Left lung (tissue), 10 donors: ENCODE measurements around the gene TMEM106B. TPM values are rescaled to one million over a fixed set of nuclear protein-coding genes. Genes with fewer than 3 reads are reported as not detected.
A peak's percentile ranks its signal among the peaks of the same experiment; 100 is the strongest.

ENCODE experiments used
- ATAC-seq: fragments of 200-7000 bp; cut with Tn5 transposase; one replicate; pipeline ENCODE4 v1.9.1; 2020; ENCODE audit warnings: moderate library complexity
- DNase-seq, 4 donors: peaks; one replicate each; pipeline ENCODE4 v3.0.0-alpha.2; 2013 to 2020
- H3K27ac ChIP-seq, 2 donors: fragments of 200-600 bp; sonication (generic) in 1 of 2; one replicate each; pipeline versions ENCODE4 v1.5.0 to v1.8.0; 2020 to 2021
- H3K27me3 ChIP-seq, 2 donors: fragments of 200-600 bp; sonication (generic) in 1 of 2; one replicate each; pipeline versions ENCODE4 v1.5.0 to v1.8.0; 2020 to 2021
- H3K36me3 ChIP-seq, 2 donors: fragments of 200-600 bp; sonication (generic) in 1 of 2; one replicate each; pipeline versions ENCODE4 v1.5.0 to v1.8.0; 2020 to 2021
- H3K4me1 ChIP-seq, 2 donors: fragments of 200-600 bp; one replicate each; pipeline ENCODE4 v1.8.0; 2021
- H3K4me3 ChIP-seq, 2 donors: fragments of 200-600 bp; sonication (generic) in 1 of 2; one replicate each; pipeline versions ENCODE4 v1.5.0 to v1.8.0; 2020 to 2021; ENCODE audit warnings: mild to moderate bottlenecking in 1 of 2
- H3K9me3 ChIP-seq, 2 donors: fragments of 200-600 bp; sonication (generic) in 1 of 2; one replicate each; pipeline versions ENCODE4 v1.5.0 to v1.8.0; 2020 to 2021
- CTCF ChIP-seq, 2 donors: fragments of 200-600 bp; sonication (generic) in 1 of 2; IDR thresholded peaks; one replicate each; pipeline versions ENCODE4 v1.5.0 to v1.8.0; 2021; ENCODE audit warnings: antibody characterized with exemption in 2 of 2
- intact Hi-C, 2 donors: fragments of 100-400 bp; cut with DNase I; formaldehyde crosslinking; loops; one replicate each; pipeline versions ENCODE4 v1.11.2 to v1.14.2; 2022
- polyA plus RNA-seq, 6 donors: library from polyadenylated mRNA; unstranded; fragments of 120-200 nt; gene quantifications; one replicate each; pipeline ENCODE4 v1.2.1, GENCODE V29; 2013; ENCODE audit not compliant: insufficient read length in 6 of 6
- total RNA-seq, 2 donors: library from RNA; stranded (reverse); fragmentation: NEBNext Ultra II Directional; extraction: Animal tissue kit (Norgen Biotek cat#: 25700); gene quantifications; one replicate each; pipeline ENCODE4 v1.2.1, GENCODE V29; 2021
- donor health status: DM: no; HTN: yes; CAD: no.
- donor health status: DM: no; HTN: no; CAD: no.

The TMEM106B gene
- total and polyA plus RNA-seq, 8 donors = 43.3 to 78.7 (median 69.6) TPM

GRCh38 chr7:12226756-12227155 is 15.7 kb downstream of the TMEM106B start:
- Histone ChIP-seq H3K4me3 (no peak overlapping the region), H3K27me3 (no peaks in the 10 kb centered on the region), H3K9me3 (no peaks in the 10 kb centered on the region), H3K4me1 (no peaks in the 10 kb centered on the region), H3K36me3 (peaks cover 0 to 31% of the 10 kb centered on the region in 2 donors), H3K27ac (no peak overlapping the region)
- DNase-seq (peak in 2 of 4 donors; percentile 24 to 42), ATAC-seq (no peak)
- intact Hi-C loops = no loop called here
- TF ChIP-seq CTCF (IDR thresholded peaks at IDR 0.05) = no peak

GRCh38 chr7:12228024-12228423 is 16.9 kb downstream of the TMEM106B start:
- Histone ChIP-seq H3K4me1 (no peaks in the 10 kb centered on the region), H3K4me3 (no peak overlapping the region), H3K36me3 (peaks cover 0 to 31% of the 10 kb centered on the region in 2 donors), H3K27ac (no peak overlapping the region), H3K27me3 (no peaks in the 10 kb centered on the region), H3K9me3 (no peaks in the 10 kb centered on the region)
- ATAC-seq = no peak
- no peak for DNase-seq
- no peak for TF ChIP-seq CTCF (IDR thresholded peaks at IDR 0.05)
- intact Hi-C loops = no loop called here

- intact Hi-C loops = no loop called here
- no peak for TF ChIP-seq CTCF (IDR thresholded peaks at IDR 0.05)
- H3K36me3 ChIP-seq = peaks cover 0 to 31% of the 10 kb centered on the region in 2 donors
- DNase-seq (no peak), ATAC-seq (no peak)
- no peaks in the 10 kb centered on the region for H3K4me1 ChIP-seq
- no peak overlapping the region for H3K4me3 ChIP-seq
- no peak overlapping the region for H3K27ac ChIP-seq
- no peaks in the 10 kb centered on the region for H3K27me3 ChIP-seq
- no peaks in the 10 kb centered on the region for H3K9me3 ChIP-seq
Observed at GRCh38 chr7:12229046-12229445, 18.0 kb downstream of the TMEM106B start.

GRCh38 chr7:12231097-12231496 is 20.0 kb downstream of the TMEM106B start:
- no peak for TF ChIP-seq CTCF (IDR thresholded peaks at IDR 0.05)
- Histone ChIP-seq H3K4me3 (no peak overlapping the region), H3K4me1 (no peaks in the 10 kb centered on the region), H3K27ac (no peak overlapping the region), H3K36me3 (peaks cover 0 to 21% of the 10 kb centered on the region in 2 donors), H3K9me3 (no peaks in the 10 kb centered on the region), H3K27me3 (no peaks in the 10 kb centered on the region)
- ATAC-seq (peak; percentile 83), DNase-seq (no peak)
- intact Hi-C loops = no loop called here

DNA sequence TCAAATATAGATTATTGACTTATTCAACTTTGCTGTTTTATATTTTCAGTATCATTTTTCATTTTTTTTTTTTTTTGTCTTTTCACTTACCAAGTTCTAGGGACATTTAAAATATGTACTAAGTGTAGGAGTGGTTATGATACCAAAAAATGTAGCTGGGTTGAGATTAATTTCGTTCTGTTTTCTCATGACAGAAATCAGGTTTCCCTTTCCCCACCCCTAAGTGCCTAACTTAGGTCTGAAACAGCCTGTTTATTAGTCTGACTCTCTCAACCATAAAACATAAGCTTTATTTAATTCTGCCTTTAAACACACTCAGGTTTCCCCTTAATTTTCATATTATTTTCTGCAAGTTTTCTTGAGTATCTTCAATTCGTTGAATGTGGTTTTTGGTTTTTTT is 22.1 kb downstream of the TMEM106B start:
- Histone ChIP-seq H3K4me1 (no peaks in the 10 kb centered on the region), H3K27ac (no peak overlapping the region), H3K4me3 (no peak overlapping the region), H3K9me3 (no peaks in the 10 kb centered on the region), H3K27me3 (no peaks in the 10 kb centered on the region), H3K36me3 (peaks cover 0 to 13% of the 10 kb centered on the region in 2 donors)
- intact Hi-C loops = no loop called here
- TF ChIP-seq CTCF (IDR thresholded peaks at IDR 0.05) = no peak
- DNase-seq (no peak), ATAC-seq (no peak)
